WERI-Rb-1 (cell line): ENCODE data around the gene AKT2.

Experiments used
- DNase-seq: peaks from one replicate; pipeline ENCODE4 v3.0.0-alpha.2; 2020
- H3K27ac ChIP-seq: fragments of 250-450 bp; sonication (Bioruptor Pico); 2 replicates; pipeline ENCODE4 v1.5.1; 2020; ENCODE audit warnings: mild to moderate bottlenecking, moderate library complexity
- H3K27me3 ChIP-seq: fragments of 250-450 bp; sonication (Bioruptor Pico); 2 replicates; pipeline ENCODE4 v1.5.1; 2021; ENCODE audit warnings: mild to moderate bottlenecking, low read depth, moderate library complexity; ENCODE audit not compliant: insufficient read depth, severe bottlenecking
- H3K36me3 ChIP-seq: fragments of 250-450 bp; sonication (Bioruptor Pico); 2 replicates; pipeline ENCODE4 v1.5.1; 2020; ENCODE audit warnings: mild to moderate bottlenecking, moderate library complexity
- H3K4me3 ChIP-seq: 2 replicates; pipeline ENCODE4 v1.5.1; 2011; ENCODE audit warnings: low read depth, mild to moderate bottlenecking, control low read depth, low read length
- H3K9me3 ChIP-seq: fragments of 250-450 bp; sonication (Bioruptor Pico); 2 replicates; pipeline ENCODE4 v1.5.1; 2021; ENCODE audit warnings: mild to moderate bottlenecking, moderate library complexity; ENCODE audit not compliant: severe bottlenecking
- CTCF ChIP-seq: IDR thresholded peaks from 2 replicates; pipeline ENCODE4 v1.5.1; 2011; ENCODE audit warnings: low read depth, mild to moderate bottlenecking, control low read depth, inconsistent platforms, low read length

AKT2 gene

GRCh38 chr19:40265055-40265762 lies 19.9 kb downstream of the AKT2 start:
- DNase-seq: no peak
- Histone ChIP-seq H3K4me3 (no peak overlapping the region), H3K27ac (no peak overlapping the region), H3K27me3 (no peaks in the 10 kb centered on the region), H3K36me3 (peaks cover 35% of the 10 kb centered on the region), H3K9me3 (no peaks in the 10 kb centered on the region)
- no peak for TF ChIP-seq CTCF

- Histone ChIP-seq H3K27ac (no peak overlapping the region), H3K9me3 (no peaks in the 10 kb centered on the region), H3K4me3 (no peak overlapping the region), H3K27me3 (no peaks in the 10 kb centered on the region), H3K36me3 (peaks cover 32% of the 10 kb centered on the region)
- DNase-seq: no peak
- TF ChIP-seq CTCF: no peak
Observed at GRCh38 chr19:40264314-40265054, 20.7 kb downstream of the AKT2 start.

GRCh38 chr19:40263440-40264313 lies 21.5 kb downstream of the AKT2 start:
- Histone ChIP-seq H3K4me3 (no peak overlapping the region), H3K27me3 (no peaks in the 10 kb centered on the region), H3K9me3 (no peaks in the 10 kb centered on the region), H3K27ac (no peak overlapping the region), H3K36me3 (peaks cover 30% of the 10 kb centered on the region)
- no peak for DNase-seq
- no peak for TF ChIP-seq CTCF

- Histone ChIP-seq H3K27ac (no peak overlapping the region), H3K4me3 (no peak overlapping the region), H3K36me3 (peaks cover 30% of the 10 kb centered on the region), H3K27me3 (no peaks in the 10 kb centered on the region), H3K9me3 (no peaks in the 10 kb centered on the region)
- TF ChIP-seq CTCF: no peak
- DNase-seq: no peak
Observed at GRCh38 chr19:40262422-40262821, 22.7 kb downstream of the AKT2 start.

- H3K36me3 ChIP-seq: peaks cover 35% of the 10 kb centered on the region
- no peaks in the 10 kb centered on the region for H3K9me3 ChIP-seq
- no peak overlapping the region for H3K27ac ChIP-seq
- H3K27me3 ChIP-seq: no peaks in the 10 kb centered on the region
- TF ChIP-seq CTCF: no peak
- DNase-seq: no peak
- no peak overlapping the region for H3K4me3 ChIP-seq
Observed at GRCh38 chr19:40261631-40262030, 23.5 kb downstream of the AKT2 start.
